GM19240 (cell line): Measurements from ENCODE around the gene IRF8.
"Not testable (repeated sequence)": the region's sequence is repeated elsewhere in the genome, so short reads cannot be mapped to it uniquely, and the experiment has no call there.

ENCODE experiments used
- DNase-seq: peaks from one replicate; pipeline ENCODE4 v3.0.0; 2011; ENCODE audit warnings: low spot score; ENCODE audit not compliant: insufficient read length

Gene IRF8

DNA sequence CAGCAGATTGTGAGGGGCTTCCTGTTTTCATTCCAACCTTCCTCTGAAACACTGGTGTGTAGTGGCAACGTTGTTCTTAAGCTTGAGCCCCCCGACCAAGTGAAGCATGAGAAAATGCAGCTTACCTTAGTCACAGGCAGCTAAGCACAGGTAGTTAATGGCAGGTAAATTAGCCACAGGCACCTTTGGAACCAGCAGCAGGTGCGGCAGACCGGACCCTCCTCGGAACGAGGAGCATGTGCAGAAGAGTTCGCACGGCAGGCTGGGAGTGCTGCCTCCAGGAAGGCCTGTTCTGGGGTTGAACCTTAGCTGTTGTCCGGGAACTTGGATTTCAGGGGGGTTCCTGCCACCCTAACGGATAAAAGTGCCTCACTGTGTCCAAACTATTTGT lies 7.2 kb upstream of the IRF8 start:
- DNase-seq = no peak

GRCh38 chr16:85892760-85893159 lies 6.2 kb upstream of the IRF8 start:
- DNase-seq = no peak

DNA sequence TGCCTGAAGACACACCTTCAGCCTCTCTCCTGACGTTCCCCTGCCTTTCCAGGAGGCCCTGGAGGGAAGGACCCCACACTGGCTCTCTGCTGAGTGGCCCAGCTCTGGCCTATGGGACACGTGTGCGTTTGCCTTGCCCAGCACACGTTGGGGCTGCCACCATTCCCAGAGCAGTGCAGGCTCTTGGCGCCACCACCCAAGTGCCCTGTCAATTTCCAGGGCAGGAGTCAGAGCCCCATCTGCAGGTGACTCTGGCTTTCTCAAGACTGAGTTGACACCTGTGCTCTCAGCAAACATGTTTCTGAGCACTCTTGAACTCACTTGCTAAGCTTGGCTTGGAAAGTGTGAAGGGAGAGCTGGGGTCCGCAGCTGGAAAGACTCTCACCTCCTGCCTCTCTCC lies 4.7 kb upstream of the IRF8 start:
- no peak for DNase-seq

DNA sequence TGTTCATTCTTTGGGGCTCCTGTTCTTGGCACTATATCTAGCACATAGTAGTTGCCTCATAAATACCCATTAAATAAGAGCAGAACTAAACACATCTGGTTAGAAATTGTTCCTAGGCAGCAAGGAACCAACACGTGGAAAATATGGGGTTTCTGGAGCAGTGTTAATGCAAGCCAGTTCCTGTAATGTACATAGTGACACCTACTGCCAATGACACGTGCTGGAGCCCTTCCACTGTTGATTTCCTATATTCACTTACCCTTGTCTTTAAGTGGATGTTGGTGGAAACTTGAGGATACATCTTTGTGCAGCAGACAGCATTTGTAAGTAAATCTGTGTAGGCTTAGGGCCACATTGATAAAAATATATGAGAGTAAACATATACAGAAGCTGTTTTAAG lies 1.6 kb upstream of the IRF8 start:
- no peak for DNase-seq

DNA sequence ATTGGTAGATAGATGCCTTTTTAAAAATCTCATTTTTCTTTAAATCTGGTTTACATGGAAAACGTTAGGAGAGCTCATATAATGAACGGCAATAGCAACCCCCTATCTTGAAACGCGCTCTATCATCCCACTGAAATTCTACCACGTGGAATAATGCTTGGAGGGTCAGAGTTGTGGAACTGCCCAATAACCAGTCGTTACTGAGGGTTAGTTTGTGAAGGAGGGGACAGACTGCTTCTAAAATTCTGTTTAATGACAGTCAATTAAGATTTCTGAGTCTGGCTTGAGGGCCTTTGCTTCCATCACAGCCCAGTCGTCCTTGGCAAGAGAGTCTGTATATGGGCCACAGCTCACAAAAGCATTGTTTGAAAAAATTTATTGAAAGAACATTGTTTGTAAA lies 482 bp downstream of the IRF8 start:
- no peak for DNase-seq

GRCh38 chr16:85900027-85900792 lies 1.2 kb downstream of the IRF8 start:
- no peak for DNase-seq

DNA sequence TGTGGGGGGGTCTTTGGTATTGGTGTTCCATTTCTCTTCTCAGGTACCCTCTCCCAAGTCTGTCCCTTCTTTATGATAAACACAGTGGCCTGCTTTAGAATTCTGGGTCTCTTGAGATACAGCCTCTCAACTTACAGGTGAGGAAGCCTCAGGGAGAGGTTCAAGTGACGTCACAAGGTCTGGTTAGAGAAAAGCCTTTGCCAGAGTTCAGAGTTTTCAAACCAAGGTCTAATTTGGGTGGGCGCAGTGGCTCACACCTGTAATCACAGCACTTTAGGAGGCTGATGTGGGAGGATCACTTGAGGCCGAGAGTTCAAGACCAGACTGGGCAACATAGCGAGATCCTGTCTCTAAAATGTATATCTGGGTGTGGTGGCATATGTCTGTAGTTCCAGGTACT lies 2.1 kb downstream of the IRF8 start:
- no peak for DNase-seq

DNA sequence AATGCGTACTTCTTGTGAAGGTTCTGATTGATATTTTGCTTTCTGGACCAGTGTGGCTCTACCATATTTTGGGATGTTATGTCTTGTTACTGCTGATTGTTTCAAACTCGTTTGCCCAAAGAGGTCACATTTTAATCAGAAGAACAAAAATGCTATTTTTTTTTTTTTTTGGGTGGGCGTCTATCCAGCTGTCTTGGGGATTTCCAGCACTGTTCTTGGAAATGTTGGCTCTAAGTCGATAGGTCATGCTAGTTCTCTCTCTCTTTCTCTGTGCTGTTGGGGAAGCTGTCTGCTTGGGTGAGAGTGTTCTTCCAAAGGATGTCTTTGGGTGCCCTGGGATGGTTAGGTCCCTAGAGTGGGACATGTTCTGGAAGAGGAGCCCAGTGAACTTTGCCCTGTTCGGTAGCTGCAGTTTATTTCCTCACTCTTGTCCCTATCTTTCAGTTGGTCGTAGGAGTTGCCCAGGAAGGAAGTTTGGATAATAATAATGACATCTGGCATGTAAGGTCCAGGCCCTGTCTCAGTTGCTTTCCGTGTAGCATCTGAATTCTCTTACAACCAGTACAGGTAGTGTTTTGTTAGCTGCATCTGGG lies 2.9 kb downstream of the IRF8 start:
- DNase-seq = no peak

GRCh38 chr16:85902366-85903155 lies 3.6 kb downstream of the IRF8 start:
- DNase-seq = peak; percentile 79

DNA sequence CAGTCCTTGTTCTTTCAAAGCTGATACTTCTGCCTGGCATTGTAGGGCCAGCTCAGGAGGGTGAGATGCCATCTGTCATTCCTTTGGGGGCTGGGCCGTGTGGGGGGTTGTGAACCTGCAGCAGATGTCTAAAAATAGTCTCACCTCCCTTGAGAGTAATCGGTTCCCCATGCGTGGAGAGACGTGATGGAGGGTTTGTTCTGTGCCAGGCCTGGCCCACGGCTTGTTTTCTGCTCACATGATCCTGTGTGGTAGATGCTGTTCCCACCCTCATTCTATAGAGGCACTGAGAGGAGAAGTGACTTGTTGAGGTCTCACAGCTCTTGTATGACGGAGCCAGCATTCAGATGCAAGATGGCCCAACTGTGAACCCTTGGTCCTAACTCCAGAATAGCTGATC lies 4.6 kb downstream of the IRF8 start:
- no peak for DNase-seq

DNA sequence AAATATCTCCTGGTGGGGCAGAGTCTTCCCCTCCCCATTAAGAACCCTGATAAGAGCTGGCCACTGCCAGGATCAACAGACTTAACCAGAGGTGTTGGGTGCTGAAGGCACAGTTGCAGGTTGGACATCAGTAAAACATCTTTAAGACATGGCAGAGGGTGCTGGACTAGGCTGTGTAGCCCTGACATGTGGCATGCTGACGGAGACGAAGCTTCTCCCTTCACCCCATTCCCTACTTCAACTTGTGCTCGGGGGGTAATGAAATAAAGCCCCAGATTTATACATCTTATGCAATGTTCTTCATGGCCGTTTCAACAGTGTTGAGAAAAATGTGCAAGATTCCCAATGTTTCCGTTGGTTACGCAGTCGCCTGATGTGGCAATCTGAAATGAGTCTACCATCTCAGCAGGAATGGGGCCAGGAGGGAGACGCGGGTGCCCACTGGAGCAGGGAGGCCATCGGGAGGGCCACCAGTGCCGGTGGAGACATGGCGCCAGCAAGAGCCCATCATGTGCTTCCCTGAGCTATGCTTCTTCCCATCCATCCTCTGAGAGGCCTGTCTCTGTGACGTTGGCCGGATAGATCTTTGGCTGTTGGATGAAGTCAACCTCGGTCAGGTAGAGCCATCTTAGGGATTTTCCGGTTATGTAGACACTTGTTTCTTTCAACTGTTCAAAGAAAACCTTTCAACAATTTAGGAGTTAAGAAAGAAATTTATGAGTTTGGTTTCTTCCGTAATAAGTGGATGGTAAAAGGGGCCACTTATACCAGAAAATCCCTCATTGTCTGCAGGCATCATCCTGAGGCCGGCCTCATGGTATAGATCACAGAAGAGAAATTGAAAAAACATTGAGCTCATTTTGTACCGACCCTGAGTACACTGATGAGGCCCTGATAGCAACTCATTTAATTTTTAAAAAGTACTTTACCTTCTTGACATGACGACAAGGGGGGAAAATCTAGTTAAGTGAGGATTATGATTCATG lies 6.4 kb downstream of the IRF8 start:
- DNase-seq = no peak

DNA sequence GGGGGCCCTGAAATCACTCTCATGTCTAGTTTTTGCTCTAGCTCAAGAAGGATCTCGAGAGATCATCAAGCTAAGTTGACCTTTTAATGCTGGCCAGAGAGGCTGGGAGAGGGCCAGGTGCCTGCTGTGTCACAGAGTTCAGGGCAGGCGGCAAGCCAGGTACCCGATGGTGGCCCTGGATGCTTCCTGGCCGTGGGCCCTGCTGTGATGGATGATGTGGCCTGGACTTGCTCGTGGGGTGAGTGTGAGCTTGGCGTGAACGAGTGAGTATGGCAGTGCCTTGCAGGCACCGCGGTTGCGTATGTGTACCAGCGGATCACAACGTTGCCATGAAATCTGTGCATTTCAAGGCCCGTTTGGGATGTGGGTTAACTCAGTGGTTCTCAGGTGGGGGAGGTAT lies 7.4 kb downstream of the IRF8 start:
- no peak for DNase-seq

DNA sequence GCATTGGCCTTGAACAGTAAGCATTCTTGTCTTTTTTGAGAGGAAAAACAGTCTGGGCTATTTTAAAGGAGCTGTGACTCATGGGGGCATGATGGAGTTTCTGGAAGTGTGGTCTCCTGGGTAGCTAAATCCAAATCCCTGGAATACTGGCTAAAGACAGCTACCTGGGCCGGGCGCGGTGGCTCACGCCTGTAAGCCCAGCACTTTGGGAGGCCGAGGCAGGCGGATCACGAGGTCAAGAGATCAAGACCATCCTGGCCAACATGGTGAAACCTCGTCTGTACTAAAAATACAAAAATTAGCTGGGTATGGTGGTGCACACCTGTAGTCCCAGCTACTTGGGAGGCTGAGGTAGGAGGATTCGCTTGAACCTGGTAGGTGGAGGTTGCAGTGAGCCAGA lies 8.3 kb downstream of the IRF8 start:
- DNase-seq = not testable (repeated sequence)

- DNase-seq = peak; percentile 54
Measured at GRCh38 chr16:85908444-85908843, 9.5 kb downstream of the IRF8 start.

- no peak for DNase-seq
Measured at GRCh38 chr16:85908889-85909589, 10.1 kb downstream of the IRF8 start.

- DNase-seq = no peak
Measured at GRCh38 chr16:85909932-85910853, 11.2 kb downstream of the IRF8 start.

- DNase-seq = no peak
Measured at GRCh38 chr16:85910854-85911247, 11.9 kb downstream of the IRF8 start.

DNA sequence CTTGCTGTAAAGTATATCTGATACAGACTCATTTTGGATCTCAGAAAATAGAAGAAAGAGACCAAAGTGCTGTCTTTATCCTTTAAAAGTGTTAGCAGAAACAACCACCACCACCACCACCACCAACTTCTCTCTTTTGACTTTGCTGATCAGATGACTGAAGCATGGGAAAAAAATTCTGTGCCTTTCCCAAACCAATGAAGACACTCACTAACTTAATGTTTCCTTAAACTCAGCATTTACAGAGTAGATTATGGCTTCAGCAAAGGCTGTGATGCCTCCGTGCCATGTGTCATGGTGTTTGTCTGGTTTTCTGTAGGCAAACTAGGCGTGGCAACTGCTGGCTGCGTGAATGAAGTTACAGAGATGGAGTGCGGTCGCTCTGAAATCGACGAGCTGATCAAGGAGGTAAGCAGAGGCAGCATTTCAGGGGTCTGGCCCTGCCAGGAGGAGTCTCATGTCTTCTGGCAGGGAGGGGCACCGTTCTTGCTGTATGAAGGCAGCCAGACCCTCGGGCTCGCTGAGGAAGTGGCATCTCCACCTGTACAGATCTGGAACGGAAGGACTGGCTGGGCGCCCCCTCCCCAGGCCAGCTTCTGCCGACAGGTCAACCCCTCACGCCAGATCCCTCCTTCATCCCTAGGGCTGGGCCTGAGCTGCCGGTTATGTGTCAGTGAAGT lies 12.4 kb downstream of the IRF8 start:
- no peak for DNase-seq
